Measurements from ENCODE around the gene SH3BP4.

The SH3BP4 gene

DNA sequence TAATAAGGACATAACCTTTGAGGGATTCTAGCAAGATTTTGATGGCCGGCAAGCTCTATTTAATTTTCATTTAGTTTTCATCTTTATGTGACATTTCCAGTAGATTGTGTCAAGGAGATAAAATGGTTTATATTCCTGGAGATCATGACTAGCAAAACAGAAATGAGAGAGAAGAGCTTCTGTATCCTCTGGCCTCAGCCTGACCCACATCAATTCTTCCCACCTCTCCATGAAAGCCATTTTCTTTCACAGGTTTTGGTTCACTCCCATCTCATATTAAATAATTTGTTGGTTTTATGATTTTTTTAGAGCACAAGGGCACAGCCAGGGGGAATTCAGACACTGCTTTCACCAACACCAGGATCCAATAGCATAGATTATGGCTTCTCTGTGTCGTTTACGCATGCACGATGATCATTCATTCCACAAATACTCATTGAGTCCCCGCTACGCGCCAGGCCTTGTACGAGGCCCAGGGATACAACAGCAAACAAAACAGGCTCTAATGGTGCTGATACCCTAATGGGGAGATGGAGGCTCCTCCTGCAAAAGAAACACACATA lies 85.9 kb downstream of the SH3BP4 start:
- no peak for DNase-seq

DNA sequence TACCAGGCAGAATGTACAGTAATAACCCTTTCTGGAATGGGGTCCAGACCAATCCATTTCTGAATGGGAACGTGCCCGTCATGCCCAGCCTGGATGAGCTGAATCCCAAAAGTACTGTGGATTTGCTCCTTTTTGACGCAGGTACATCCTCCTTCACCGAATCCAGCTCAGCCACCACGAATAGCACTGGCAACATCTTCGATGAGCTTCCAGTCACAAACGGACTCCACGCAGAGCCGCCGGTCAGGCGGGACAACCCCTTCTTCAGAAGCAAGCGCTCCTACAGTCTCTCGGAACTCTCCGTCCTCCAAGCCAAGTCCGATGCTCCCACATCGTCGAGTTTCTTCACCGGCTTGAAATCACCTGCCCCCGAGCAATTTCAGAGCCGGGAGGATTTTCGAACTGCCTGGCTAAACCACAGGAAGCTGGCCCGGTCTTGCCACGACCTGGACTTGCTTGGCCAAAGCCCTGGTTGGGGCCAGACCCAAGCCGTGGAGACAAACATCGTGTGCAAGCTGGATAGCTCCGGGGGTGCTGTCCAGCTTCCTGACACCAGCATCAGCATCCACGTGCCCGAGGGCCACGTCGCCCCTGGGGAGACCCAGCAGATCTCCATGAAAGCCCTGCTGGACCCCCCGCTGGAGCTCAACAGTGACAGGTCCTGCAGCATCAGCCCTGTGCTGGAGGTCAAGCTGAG lies 89.6 kb downstream of the SH3BP4 start:
- no peak for DNase-seq

DNA sequence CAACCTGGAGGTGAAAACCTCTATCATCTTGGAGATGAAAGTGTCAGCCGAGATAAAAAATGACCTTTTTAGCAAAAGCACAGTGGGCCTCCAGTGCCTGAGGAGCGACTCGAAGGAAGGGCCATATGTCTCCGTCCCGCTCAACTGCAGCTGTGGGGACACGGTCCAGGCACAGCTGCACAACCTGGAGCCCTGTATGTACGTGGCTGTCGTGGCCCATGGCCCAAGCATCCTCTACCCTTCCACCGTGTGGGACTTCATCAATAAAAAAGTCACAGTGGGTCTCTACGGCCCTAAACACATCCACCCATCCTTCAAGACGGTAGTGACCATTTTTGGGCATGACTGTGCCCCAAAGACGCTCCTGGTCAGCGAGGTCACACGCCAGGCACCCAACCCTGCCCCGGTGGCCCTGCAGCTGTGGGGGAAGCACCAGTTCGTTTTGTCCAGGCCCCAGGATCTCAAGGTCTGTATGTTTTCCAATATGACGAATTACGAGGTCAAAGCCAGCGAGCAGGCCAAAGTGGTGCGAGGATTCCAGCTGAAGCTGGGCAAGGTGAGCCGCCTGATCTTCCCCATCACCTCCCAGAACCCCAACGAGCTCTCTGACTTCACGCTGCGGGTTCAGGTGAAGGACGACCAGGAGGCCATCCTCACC lies 90.2 kb downstream of the SH3BP4 start:
- DNase-seq = no peak

GRCh38 chr2:235042576-235043515 lies 91.0 kb downstream of the SH3BP4 start:
- DNase-seq = no peak

DNA sequence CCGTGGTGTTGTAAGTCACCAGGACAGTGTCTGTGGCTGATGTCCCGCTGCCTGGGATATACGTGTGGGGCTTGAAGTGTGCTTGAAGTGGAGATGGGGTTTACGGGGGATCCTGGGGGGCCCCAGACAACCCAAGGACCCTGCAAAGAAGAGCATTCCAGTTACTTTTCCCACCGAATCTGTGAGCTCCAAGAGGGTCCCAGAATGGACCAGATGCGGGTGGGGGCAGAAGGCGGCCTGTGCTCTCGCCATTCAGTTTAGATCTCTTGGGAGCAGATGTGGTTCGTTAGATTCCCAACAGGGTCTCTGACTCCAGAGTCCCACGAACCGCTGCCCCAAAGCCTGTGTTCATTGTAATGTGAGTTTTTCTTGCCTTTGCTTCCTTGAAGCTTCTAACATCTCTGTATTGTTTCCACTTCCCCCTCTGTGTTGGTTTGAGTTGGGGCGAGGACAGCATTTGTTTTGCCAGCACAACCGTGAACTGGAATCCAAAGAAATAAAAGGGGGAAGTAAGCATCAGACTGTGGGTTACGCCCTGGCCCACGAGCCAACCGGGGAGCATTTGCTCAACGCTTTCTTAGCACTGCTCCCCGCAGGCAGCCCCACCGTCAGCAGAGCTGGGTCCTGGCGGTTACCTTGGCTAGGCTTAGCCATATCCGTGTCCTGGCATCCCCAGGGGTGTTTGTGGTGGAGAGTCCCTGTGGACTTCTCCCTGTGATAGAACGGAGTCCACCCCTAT lies 92.1 kb downstream of the SH3BP4 start:
- peak in 2 of 56 donors; percentile 15 to 41 for DNase-seq

- DNase-seq = no peak
Measured at GRCh38 chr2:235044501-235045271, 92.9 kb downstream of the SH3BP4 start.

- DNase-seq = no peak
Measured at GRCh38 chr2:235045336-235045972, 93.6 kb downstream of the SH3BP4 start.

DNA sequence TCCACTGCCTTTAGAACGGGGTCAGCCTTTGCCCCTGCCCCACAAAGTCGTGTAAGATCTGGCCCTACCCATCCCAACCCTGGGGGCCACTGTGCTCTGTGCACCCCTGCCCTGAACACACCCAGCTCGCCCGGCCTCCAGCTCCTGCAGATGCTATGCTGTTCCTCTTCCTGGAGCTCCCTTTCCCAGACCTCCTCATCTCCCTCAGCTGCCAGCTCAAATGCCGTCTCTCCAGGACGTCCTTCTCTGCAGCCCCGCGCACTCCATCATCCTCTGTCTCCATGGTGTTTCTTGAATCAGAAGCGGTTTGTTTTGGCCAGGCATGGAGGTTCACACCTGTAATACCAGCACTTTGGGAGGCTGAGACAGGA lies 94.1 kb downstream of the SH3BP4 start:
- no peak for DNase-seq

- no peak for DNase-seq
Measured at GRCh38 chr2:235046589-235046988, 94.8 kb downstream of the SH3BP4 start.

- no peak for DNase-seq
Measured at GRCh38 chr2:235047171-235048160, 95.6 kb downstream of the SH3BP4 start.

DNA sequence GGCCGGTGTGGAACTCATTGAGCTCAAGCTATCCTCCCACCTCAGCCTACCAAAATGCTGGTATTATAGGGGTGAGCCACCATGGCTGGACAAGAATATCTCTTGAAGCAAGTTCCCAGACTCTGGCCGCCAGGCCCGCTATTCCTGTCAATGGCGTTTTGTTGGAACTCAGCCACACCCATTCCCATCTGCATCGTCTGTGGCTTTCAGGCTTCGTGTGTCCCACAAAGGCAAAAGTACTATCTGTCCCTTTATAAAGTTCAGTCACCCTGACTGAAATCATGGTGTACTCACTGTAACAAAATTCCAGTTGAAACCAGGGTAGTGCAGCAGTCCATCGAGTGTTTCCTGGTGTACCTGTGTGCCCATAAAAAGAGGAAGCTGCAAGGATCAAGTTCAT lies 96.7 kb downstream of the SH3BP4 start:
- DNase-seq = peak in 1 of 56 donors; percentile 25

DNA sequence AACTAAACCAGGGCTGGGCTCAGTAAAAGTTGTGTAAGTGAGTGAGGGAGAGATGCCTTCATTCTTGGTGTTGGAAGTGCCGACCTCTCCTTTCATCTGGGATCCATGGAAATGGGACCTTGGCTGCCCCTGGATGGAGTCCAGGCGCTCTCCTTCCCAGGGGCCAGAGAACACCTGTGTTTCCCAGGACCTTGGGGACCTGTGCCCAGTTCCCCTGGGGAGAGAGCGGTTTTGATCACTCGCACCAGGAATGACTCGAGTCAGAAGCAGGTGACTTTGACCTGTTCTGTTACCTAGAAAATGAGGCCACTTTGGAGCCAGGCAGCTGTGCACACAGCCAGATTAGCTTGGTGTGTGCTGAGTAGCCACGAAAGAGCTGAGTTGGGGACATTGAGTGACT lies 97.3 kb downstream of the SH3BP4 start:
- no peak for DNase-seq

GRCh38 chr2:235049719-235050118 lies 97.9 kb downstream of the SH3BP4 start:
- no peak for DNase-seq

- peak in 55 of 56 donors; percentile 25 to 98 (median 78) for DNase-seq
Measured at GRCh38 chr2:235050980-235051351, 99.1 kb downstream of the SH3BP4 start.

DNA sequence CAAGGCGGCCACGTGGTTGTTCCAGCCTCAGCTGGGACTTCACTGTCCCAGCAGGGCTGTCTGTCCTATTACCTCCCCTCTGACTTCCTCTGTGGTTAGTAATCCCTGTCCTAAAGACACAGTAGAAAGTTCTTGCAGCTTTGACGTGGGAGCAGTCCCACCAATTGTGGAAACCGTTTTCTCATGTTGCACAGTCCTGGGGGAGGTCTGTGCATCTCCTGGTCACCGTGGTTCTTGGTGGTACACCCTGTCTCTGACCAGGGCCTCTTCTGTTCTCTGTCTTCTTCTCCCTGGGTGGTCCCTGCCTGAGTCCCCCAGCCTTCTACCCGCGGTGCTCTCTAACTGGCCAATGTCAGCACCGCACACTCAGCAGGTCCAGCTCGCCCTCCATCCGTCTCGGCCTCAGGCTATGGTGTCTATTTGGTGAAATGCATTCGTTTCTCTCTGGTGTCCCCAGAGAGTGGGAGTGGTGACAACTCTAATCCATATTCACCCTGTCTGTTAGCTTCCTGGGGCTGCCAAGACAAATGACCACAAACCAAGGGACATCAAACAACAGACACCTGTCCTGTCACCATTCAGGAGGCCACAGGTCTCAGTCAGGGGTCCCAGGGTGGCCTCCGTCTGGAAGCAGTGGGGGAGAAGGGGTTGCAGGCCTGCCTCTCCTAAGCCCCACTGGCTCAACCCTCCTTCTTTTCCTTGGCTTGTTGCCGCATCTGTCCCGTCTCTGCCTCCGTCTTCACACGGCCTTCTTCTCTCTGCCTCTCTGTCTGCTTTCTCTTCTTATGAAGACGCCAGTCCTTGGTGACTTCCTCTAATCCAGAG lies 99.8 kb downstream of the SH3BP4 start:
- no peak for DNase-seq

DNA sequence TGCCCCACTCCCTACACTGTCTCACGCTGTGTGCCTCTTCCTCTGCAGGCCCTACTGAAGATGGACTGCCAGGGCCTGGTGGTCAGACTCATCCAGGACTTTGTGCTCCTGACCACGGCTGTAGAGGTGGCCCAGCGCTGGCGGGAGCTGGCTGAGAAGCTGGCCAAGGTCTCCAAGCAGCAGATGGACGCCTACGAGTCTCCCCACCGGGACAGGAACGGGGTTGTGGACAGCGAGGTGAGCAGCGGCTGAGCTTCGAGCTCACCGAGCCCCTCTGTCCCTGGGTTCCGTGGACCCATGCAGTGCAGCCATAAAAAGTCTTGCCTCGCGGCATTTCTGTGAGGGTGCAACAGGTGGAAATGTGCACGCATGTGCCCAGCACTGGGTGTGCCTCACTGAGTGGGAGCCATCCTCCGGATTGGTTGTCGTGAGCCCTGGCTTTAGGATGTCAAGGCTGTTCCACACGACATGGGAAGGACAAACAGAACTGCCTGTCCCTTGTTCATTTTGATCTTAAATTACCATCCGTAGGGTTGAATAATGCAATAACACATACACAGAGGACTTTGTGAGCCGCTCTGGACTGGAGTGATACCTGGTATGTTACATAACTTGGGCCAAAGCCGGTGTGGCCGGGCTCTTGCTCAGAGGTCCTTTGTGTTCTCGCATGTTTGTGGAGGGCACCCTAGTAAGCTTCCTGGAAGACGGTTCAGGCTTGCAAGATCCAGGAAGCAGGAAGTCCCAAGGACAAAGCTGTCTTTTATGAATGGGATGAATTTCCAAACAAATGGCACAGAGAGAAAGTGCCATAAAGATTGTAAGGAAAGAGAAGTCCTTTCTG lies 100.9 kb downstream of the SH3BP4 start:
- no peak for DNase-seq

DNA sequence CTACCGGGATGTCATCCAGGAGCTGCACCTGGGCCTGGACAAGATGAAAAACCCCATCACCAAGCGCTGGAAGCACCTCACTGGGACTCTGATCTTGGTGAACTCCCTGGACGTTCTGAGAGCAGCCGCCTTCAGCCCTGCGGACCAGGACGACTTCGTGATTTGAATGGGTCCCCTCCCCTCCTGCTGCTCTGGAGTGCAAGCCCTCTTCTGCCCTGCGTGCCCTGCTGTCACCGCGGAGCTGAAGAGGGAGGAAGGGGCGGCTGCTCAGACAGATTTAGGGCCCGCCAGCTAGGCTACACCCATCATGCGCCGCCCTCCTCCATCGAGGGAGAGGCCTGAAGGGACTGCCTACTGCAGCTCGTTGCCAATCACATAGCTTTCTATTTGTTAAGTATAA lies 101.8 kb downstream of the SH3BP4 start:
- DNase-seq = no peak

Measured in amygdala (tissue), 56 donors.